ENCODE results near the gene IL1A.

GRCh38 chr2:112750560-112750843, 33.8 kb downstream of the IL1A start:
- no peak for TF ChIP-seq CTCF (conservative IDR thresholded peaks at IDR 0.05; ENCODE audit: low read depth, low read length)
- TF ChIP-seq EZH2 (IDR thresholded peaks at IDR 0.05; ENCODE audit: borderline replicate concordance, low read depth, low read length, poor library complexity, severe bottlenecking): no peak
